IMR-90 (cell line): ENCODE data around the gene DRD4. TPM values are rescaled to one million over a fixed set of nuclear protein-coding genes. Genes with fewer than 3 reads are reported as not detected.

ENCODE experiments used
- ATAC-seq: fragments of 200-7000 bp; cut with Tn5 transposase; 2 replicates; pipeline ENCODE4 v1.9.1; 2020; ENCODE audit warnings: low read depth, mild to moderate bottlenecking, moderate library complexity
- BruUV-seq: library from RNA; stranded (reverse); fragments of 400-500 nt; replicated peaks from 2 replicates; lab custom pipeline; 2021; lab: Mats Ljungman, UMichigan
- CTCF ChIA-PET: fragments of 300-600 bp; formaldehyde crosslinking; extraction: SDS; loops from one replicate; lab custom pipeline; 2021; ENCODE audit warnings: antibody characterized with exemption; lab: Yijun Ruan, JAX
- POLR2A ChIA-PET: fragments of 300-600 bp; sonication (Branson Sonifier 250); formaldehyde crosslinking; loops from one replicate; lab custom pipeline; 2022; ENCODE audit warnings: antibody characterized with exemption; ENCODE audit not compliant: unreplicated experiment; lab: Charles Lee
- DNase-seq: peaks from one replicate; pipeline ENCODE4 v3.0.0; 2013
- H2AFZ ChIP-seq: replicated peaks from 2 replicates; pipeline ENCODE3; 2013; ENCODE audit warnings: low read length, mild to moderate bottlenecking; ENCODE audit not compliant: poor library complexity
- H2AK5ac ChIP-seq: 2 replicates; pipeline ENCODE4 v1.6.1; 2013; ENCODE audit warnings: low read depth, low read length, inconsistent platforms
- H2AK9ac ChIP-seq: replicated peaks from 2 replicates; pipeline ENCODE3; 2013; ENCODE audit warnings: mild to moderate bottlenecking, low read depth, low read length, moderate library complexity; ENCODE audit not compliant: poor library complexity
- H2BK120ac ChIP-seq: 2 replicates; pipeline ENCODE4 v1.6.1; 2013; ENCODE audit warnings: low read depth, low read length, inconsistent platforms
- H2BK15ac ChIP-seq: 3 replicates; pipeline ENCODE4 v1.6.1; 2013; ENCODE audit warnings: low read depth, low read length, inconsistent platforms
- H2BK20ac ChIP-seq: 2 replicates; pipeline ENCODE4 v1.6.1; 2013; ENCODE audit warnings: low read depth, mild to moderate bottlenecking, inconsistent platforms, low read length, moderate library complexity
- H2BK5ac ChIP-seq: 2 replicates; pipeline ENCODE4 v1.6.1; 2013; ENCODE audit warnings: mild to moderate bottlenecking, low read depth, low read length, inconsistent platforms; ENCODE audit not compliant: poor library complexity, severe bottlenecking
- H3K14ac ChIP-seq: replicated peaks from 2 replicates; pipeline ENCODE4 v1.6.1; 2013; ENCODE audit warnings: low read depth, low read length, inconsistent platforms
- H3K18ac ChIP-seq: 2 replicates; pipeline ENCODE4 v1.6.1; 2013; ENCODE audit warnings: low read depth, low read length, control low read depth
- H3K23ac ChIP-seq: 2 replicates; pipeline ENCODE4 v1.6.1; 2013; ENCODE audit warnings: low read depth, low read length, inconsistent platforms
- H3K27ac ChIP-seq: 2 replicates; pipeline ENCODE4 v1.5.1; 2013; ENCODE audit warnings: mild to moderate bottlenecking, control low read depth, low read length; ENCODE audit not compliant: insufficient read depth
- H3K27me3 ChIP-seq: 2 replicates; pipeline ENCODE4 v1.6.1; 2013; ENCODE audit warnings: low read length; ENCODE audit not compliant: control insufficient read depth, insufficient read depth
- H3K36me3 ChIP-seq: 2 replicates; pipeline ENCODE4 v1.6.1; 2013; ENCODE audit warnings: low read length, mixed read lengths; ENCODE audit not compliant: control insufficient read depth, insufficient read depth
- H3K4ac ChIP-seq: 2 replicates; pipeline ENCODE4 v1.6.1; 2013; ENCODE audit warnings: low read depth, low read length, inconsistent platforms
- H3K4me1 ChIP-seq: 2 replicates; pipeline ENCODE4 v1.6.1; 2013; ENCODE audit warnings: low read length, mixed read lengths; ENCODE audit not compliant: control insufficient read depth, insufficient read depth
- H3K4me2 ChIP-seq: 2 replicates; pipeline ENCODE4 v1.6.1; 2013; ENCODE audit warnings: low read depth, mild to moderate bottlenecking, control low read depth, low read length, moderate library complexity
- H3K4me3 ChIP-seq: 2 replicates; pipeline ENCODE4 v1.5.1; 2013; ENCODE audit warnings: low read depth, mild to moderate bottlenecking, control low read depth, low read length, moderate library complexity; ENCODE audit not compliant: insufficient read depth
- H3K56ac ChIP-seq: 2 replicates; pipeline ENCODE4 v1.6.1; 2013; ENCODE audit warnings: low read length, inconsistent platforms; ENCODE audit not compliant: insufficient read depth; ENCODE audit errors: extremely low read depth
- H3K79me1 ChIP-seq, 2 experiments: 2 replicates each; pipeline ENCODE4 v1.6.1; 2013; ENCODE audit warnings: low read length in 2 of 2, inconsistent platforms in 1 of 2, low read depth in 1 of 2
- H3K9ac ChIP-seq: 2 replicates; pipeline ENCODE4 v1.6.1; 2013; ENCODE audit warnings: low read depth, low read length, control low read depth
- H3K9me1 ChIP-seq: 2 replicates; pipeline ENCODE4 v1.6.1; 2013; ENCODE audit warnings: low read length, inconsistent platforms; ENCODE audit not compliant: insufficient read depth
- H3K9me3 ChIP-seq: 2 replicates; pipeline ENCODE4 v1.6.1; 2013; ENCODE audit warnings: low read length; ENCODE audit not compliant: control insufficient read depth, insufficient read depth
- H4K20me1 ChIP-seq: 2 replicates; pipeline ENCODE4 v1.6.1; 2013; ENCODE audit warnings: low read length, inconsistent platforms; ENCODE audit not compliant: insufficient read depth
- H4K5ac ChIP-seq: 2 replicates; pipeline ENCODE4 v1.6.1; 2013; ENCODE audit warnings: mild to moderate bottlenecking, low read depth, low read length, control low read depth
- H4K8ac ChIP-seq, 2 experiments: 2 replicates each; pipeline ENCODE4 v1.6.1; 2013; ENCODE audit warnings: low read depth in 2 of 2, low read length in 2 of 2, control low read depth in 1 of 2, inconsistent platforms in 1 of 2
- H4K91ac ChIP-seq: 2 replicates; pipeline ENCODE4 v1.6.1; 2013; ENCODE audit warnings: low read depth, low read length, inconsistent platforms; ENCODE audit not compliant: insufficient read depth
- CEBPB ChIP-seq: IDR thresholded peaks from 2 replicates; pipeline ENCODE4 v1.6.1; 2012; ENCODE audit warnings: low read depth, low read length, improper control_type of control experiment
- CHD1 ChIP-seq: IDR thresholded peaks from 2 replicates; pipeline ENCODE4 v1.6.1; 2012; ENCODE audit warnings: low read depth, low read length, improper control_type of control experiment
- MAFK ChIP-seq: IDR thresholded peaks from 2 replicates; pipeline ENCODE4 v1.6.1; 2012; ENCODE audit warnings: low read depth, low read length, improper control_type of control experiment
- MXI1 ChIP-seq: IDR thresholded peaks from 2 replicates; pipeline ENCODE4 v1.6.1; 2012; ENCODE audit warnings: low read depth, mild to moderate bottlenecking, low read length, moderate library complexity, borderline replicate concordance
- NFE2L2 ChIP-seq: fragments of 150-350 bp; IDR thresholded peaks from 2 replicates; pipeline ENCODE4 v1.6.1; 2016; ENCODE audit warnings: low read depth, mild to moderate bottlenecking, low read length
- POLR2A ChIP-seq: IDR thresholded peaks from 2 replicates; pipeline ENCODE4 v1.6.1; 2012; ENCODE audit warnings: mild to moderate bottlenecking, low read depth, low read length
- RAD21 ChIP-seq: IDR thresholded peaks from 2 replicates; pipeline ENCODE4 v1.6.1; 2012; ENCODE audit warnings: low read length, improper control_type of control experiment
- RFX5 ChIP-seq: IDR thresholded peaks from 2 replicates; pipeline ENCODE4 v1.8.0; 2012; ENCODE audit warnings: low read depth, mild to moderate bottlenecking, low read length, moderate library complexity
- SMC3 ChIP-seq: fragments of 150-350 bp; IDR thresholded peaks from 2 replicates; pipeline ENCODE4 v1.6.1; 2016; ENCODE audit warnings: low read depth, mild to moderate bottlenecking, antibody characterized with exemption, low read length, moderate library complexity
- whole genome bisulfite sequencing, 2 experiments: methylation state at CpG; one replicate each; pipeline versions ENCODE4 v1.1.5 to v1.1.7; 2013; ENCODE audit warnings: missing lambda C conversion rate in 2 of 2; ENCODE audit not compliant: insufficient read length in 1 of 2; ENCODE audit errors: extremely low coverage in 2 of 2; 5-methylcytosine and 5-hydroxymethylcytosine counted together
- dilution Hi-C: fragments of 300-500 bp; cut with HindIII; formaldehyde crosslinking; loops from one replicate; pipeline ENCODE4 v1.14.3; 2018; ENCODE audit warnings: low sequenced_read_pairs; ENCODE audit not compliant: unreplicated experiment
- in situ Hi-C: fragments of 300-500 bp; cut with MboI; formaldehyde crosslinking; loops from 3 replicates; pipeline ENCODE4 v1.14.3; 2019; ENCODE audit warnings: low sequenced_read_pairs, inconsistent platforms, mixed read lengths
- intact Hi-C: fragments of 100-400 bp; cut with micrococcal nuclease; formaldehyde crosslinking; loops from 2 replicates; pipeline ENCODE4 v1.10.0; 2022
- polyA plus RNA-seq, 3 experiments: library from polyadenylated mRNA; depleted of rRNA; stranded (reverse); fragments of >200 nt; gene quantifications; 2 replicates each; pipeline ENCODE4 v1.2.3, GENCODE V29; 2012; ENCODE audit warnings: low replicate concordance in 1 of 3
- total RNA-seq: library from RNA; depleted of rRNA; stranded (reverse); fragments of >200 nt; gene quantifications from 2 replicates; pipeline ENCODE4 v1.2.3, GENCODE V29; 2012
- TF ChIP-seq, protein P1 (sequence below): fragments of 150-350 bp; IDR thresholded peaks from 2 replicates; pipeline ENCODE4 v1.6.1; 2017; ENCODE audit warnings: mild to moderate bottlenecking, antibody characterized with exemption, low read length, low read depth
- TF ChIP-seq, protein P2 (sequence below): conservative IDR thresholded peaks from 2 replicates; pipeline ENCODE4 v1.5.1; 2012; ENCODE audit warnings: mild to moderate bottlenecking, low read depth, low read length, improper control_type of control experiment

The DRD4 gene
- total and polyA plus RNA-seq, 2 of the 4 experiments (the other 2 are of a cell fraction): not detected

DNA sequence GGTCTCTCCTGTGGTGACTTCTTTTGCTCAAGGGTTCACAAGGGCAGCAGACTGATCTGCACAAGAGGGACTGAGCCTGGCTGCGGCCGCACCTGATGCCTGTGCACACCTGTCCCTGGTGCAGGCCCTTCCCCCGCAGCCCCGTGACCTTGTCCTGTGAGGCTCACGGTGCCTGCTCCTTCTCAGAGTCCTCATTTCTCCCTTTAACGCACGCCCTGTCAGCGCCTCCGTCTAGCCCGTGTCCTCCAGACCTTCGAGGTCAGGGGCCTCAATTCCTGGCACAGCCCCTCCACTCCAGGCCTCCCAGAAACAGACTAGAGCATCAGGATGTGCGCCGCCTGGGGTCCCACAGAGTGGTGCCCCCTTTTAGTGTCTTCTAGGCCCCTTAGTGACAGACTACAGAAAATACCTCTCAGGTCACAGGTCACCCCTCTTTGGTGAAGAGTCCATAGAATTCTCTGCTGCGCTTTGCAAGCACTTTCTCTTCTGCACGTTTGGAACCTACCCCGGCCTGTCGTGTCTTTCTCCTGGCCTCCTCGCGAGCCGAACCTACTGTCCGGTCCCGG is 1.0 kb upstream of the DRD4 start:
- Histone ChIP-seq H2BK20ac (no peak overlapping the region), H3K9ac (no peak overlapping the region), H2BK15ac (no peak overlapping the region), H3K56ac (no peak overlapping the region), H3K4me3 (no peak overlapping the region), H3K27me3 (peaks cover 16% of the 10 kb centered on the region; the same call in 1 of the 2 replicates), H3K9me3 (no peaks in the 10 kb centered on the region), H2BK120ac (no peak overlapping the region), H4K20me1 (peaks cover 38% of the 10 kb centered on the region), H3K4ac (no peak overlapping the region), H3K27ac (no peak overlapping the region), H3K9me1 (no peaks in the 10 kb centered on the region), H3K18ac (no peak overlapping the region), H3K4me1 (peaks cover 10% of the 10 kb centered on the region; the same call in 1 of the 2 replicates), H2AK5ac (no peak overlapping the region), H4K5ac (no peak overlapping the region), H3K79me1 (no peaks in the 10 kb centered on the region), H4K91ac (no peak overlapping the region), H3K14ac (no peak overlapping the region), H2AFZ (no peak overlapping the region), H2AK9ac (peak overlapping the region; percentile 42), H2BK5ac (no peak overlapping the region), H3K23ac (no peak overlapping the region), H4K8ac (no peak overlapping the region), H3K4me2 (no peak overlapping the region), H3K36me3 (peaks cover 4% of the 10 kb centered on the region)
- POLR2A ChIA-PET: no interaction called here
- TF ChIP-seq, protein P1, sequence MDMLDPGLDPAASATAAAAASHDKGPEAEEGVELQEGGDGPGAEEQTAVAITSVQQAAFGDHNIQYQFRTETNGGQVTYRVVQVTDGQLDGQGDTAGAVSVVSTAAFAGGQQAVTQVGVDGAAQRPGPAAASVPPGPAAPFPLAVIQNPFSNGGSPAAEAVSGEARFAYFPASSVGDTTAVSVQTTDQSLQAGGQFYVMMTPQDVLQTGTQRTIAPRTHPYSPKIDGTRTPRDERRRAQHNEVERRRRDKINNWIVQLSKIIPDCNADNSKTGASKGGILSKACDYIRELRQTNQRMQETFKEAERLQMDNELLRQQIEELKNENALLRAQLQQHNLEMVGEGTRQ: no peak
- TF ChIP-seq, protein P2, sequence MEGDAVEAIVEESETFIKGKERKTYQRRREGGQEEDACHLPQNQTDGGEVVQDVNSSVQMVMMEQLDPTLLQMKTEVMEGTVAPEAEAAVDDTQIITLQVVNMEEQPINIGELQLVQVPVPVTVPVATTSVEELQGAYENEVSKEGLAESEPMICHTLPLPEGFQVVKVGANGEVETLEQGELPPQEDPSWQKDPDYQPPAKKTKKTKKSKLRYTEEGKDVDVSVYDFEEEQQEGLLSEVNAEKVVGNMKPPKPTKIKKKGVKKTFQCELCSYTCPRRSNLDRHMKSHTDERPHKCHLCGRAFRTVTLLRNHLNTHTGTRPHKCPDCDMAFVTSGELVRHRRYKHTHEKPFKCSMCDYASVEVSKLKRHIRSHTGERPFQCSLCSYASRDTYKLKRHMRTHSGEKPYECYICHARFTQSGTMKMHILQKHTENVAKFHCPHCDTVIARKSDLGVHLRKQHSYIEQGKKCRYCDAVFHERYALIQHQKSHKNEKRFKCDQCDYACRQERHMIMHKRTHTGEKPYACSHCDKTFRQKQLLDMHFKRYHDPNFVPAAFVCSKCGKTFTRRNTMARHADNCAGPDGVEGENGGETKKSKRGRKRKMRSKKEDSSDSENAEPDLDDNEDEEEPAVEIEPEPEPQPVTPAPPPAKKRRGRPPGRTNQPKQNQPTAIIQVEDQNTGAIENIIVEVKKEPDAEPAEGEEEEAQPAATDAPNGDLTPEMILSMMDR: no peak
- no peak for TF ChIP-seq RFX5
- no peak for TF ChIP-seq MXI1
- no peak for TF ChIP-seq CHD1
- TF ChIP-seq SMC3: no peak
- no peak for TF ChIP-seq POLR2A
- TF ChIP-seq MAFK: no peak
- no peak for TF ChIP-seq RAD21
- no peak for TF ChIP-seq CEBPB
- no peak for TF ChIP-seq NFE2L2
- dilution Hi-C loops: no loop called here
- in situ Hi-C loops: no loop called here
- DNase-seq: no peak
- intact Hi-C loops: no loop called here
- CTCF ChIA-PET: no interaction called here
- ATAC-seq: no peak
- BruUV-seq: no TSS peak
- WGBS, 2 experiments: 64% methylated on average over 13 of the region's 22 CpGs; no CpG with 5 or more reads in 1 of the 2 experiments
